H1 (cell line): ENCODE results near the gene SPARCL1. TPM values are rescaled to one million over a fixed set of nuclear protein-coding genes. Genes with fewer than 3 reads are reported as not detected.

Source experiments
- CTCF ChIA-PET: fragments of 300-600 bp; sonication (Branson Sonifier 250); formaldehyde crosslinking; loops from one replicate; lab custom pipeline; 2021; ENCODE audit not compliant: partially characterized antibody; lab: Charles Lee
- POLR2A ChIA-PET: fragments of 300-600 bp; sonication (Branson Sonifier 250); formaldehyde crosslinking; loops from one replicate; lab custom pipeline; 2021; ENCODE audit warnings: inconsistent platforms; ENCODE audit not compliant: partially characterized antibody; lab: Charles Lee
- DNase-seq, 2 experiments: peaks; one replicate each; pipeline versions ENCODE4 v3.0.0 to v3.0.0-alpha.2; 2010 to 2022; ENCODE audit warnings: low spot score in 2 of 2, low read depth in 1 of 2, mixed read lengths in 1 of 2
- FAIRE-seq: peaks from 2 replicates; lab custom pipeline; 2011; peaks lifted over from hg19 to GRCh38; lab: Jason Lieb, UNC
- H2AFZ ChIP-seq: 2 replicates; pipeline ENCODE4 v1.8.1; 2012; ENCODE audit warnings: low read length, inconsistent platforms
- H2AK5ac ChIP-seq: 2 replicates; pipeline ENCODE4 v1.6.1; 2013; ENCODE audit warnings: low read depth, low read length
- H2BK120ac ChIP-seq: replicated peaks from 2 replicates; pipeline ENCODE3; 2013; ENCODE audit warnings: low read depth, low read length, inconsistent platforms
- H2BK12ac ChIP-seq: 2 replicates; pipeline ENCODE4 v1.6.1; 2013; ENCODE audit warnings: low read depth, low read length
- H2BK15ac ChIP-seq: 2 replicates; pipeline ENCODE4 v1.6.1; 2013; ENCODE audit warnings: low read length
- H2BK20ac ChIP-seq: 2 replicates; pipeline ENCODE4 v1.6.1; 2013; ENCODE audit warnings: low read length
- H2BK5ac ChIP-seq: 2 replicates; pipeline ENCODE4 v1.6.1; 2013; ENCODE audit warnings: low read depth, low read length
- H3K14ac ChIP-seq: 2 replicates; pipeline ENCODE4 v1.6.1; 2013; ENCODE audit warnings: inconsistent platforms; ENCODE audit not compliant: insufficient read length
- H3K18ac ChIP-seq: 2 replicates; pipeline ENCODE4 v1.6.1; 2013; ENCODE audit warnings: low read length; ENCODE audit errors: extremely low read depth
- H3K23ac ChIP-seq: 2 replicates; pipeline ENCODE4 v1.6.1; 2013; ENCODE audit warnings: inconsistent platforms; ENCODE audit not compliant: insufficient read length
- H3K23me2 ChIP-seq: 2 replicates; pipeline ENCODE4 v1.6.1; 2013; ENCODE audit warnings: low read depth, low read length
- H3K27ac ChIP-seq: 2 replicates; pipeline ENCODE4 v1.6.1; 2011; ENCODE audit warnings: low read depth, low read length, inconsistent platforms
- H3K27me3 ChIP-seq, 4 experiments: replicated peaks in 1 of 4; 1 replicate in 1 of 4; 2 replicates in 3 of 4; pipeline versions ENCODE4 v1.6.1 to v1.8.1; 2011 to 2013; ENCODE audit warnings: low read length in 3 of 4, mild to moderate bottlenecking in 3 of 4, inconsistent platforms in 2 of 4, mixed read lengths in 2 of 4, moderate library complexity in 1 of 4; ENCODE audit not compliant: control insufficient read depth in 3 of 4, insufficient read depth in 3 of 4; ENCODE audit errors: extremely low read depth in 1 of 4
- H3K36me3 ChIP-seq, 4 experiments: 2 replicates each; pipeline versions ENCODE4 v1.6.1 to v1.8.1; 2011 to 2013; ENCODE audit warnings: mild to moderate bottlenecking in 4 of 4, low read length in 3 of 4, moderate library complexity in 2 of 4, control low read depth in 1 of 4, inconsistent platforms in 1 of 4; ENCODE audit not compliant: insufficient read depth in 4 of 4, control insufficient read depth in 2 of 4
- H3K4ac ChIP-seq: replicated peaks from 2 replicates; pipeline ENCODE3; 2013; ENCODE audit warnings: low read length, low read depth, mixed read lengths, inconsistent platforms; ENCODE audit not compliant: insufficient read length
- H3K4me1 ChIP-seq, 4 experiments: replicated peaks in 1 of 4; 1 replicate in 1 of 4; 2 replicates in 3 of 4; pipeline versions ENCODE4 v1.6.1 to v1.8.1; 2011 to 2013; ENCODE audit warnings: low read length in 3 of 4, inconsistent platforms in 2 of 4, mixed read lengths in 1 of 4; ENCODE audit not compliant: insufficient read depth in 4 of 4, control insufficient read depth in 3 of 4
- H3K4me2 ChIP-seq, 2 experiments: 2 replicates each; pipeline versions ENCODE4 v1.6.1 to v1.8.1; 2011 to 2013; ENCODE audit warnings: low read depth in 2 of 2, low read length in 2 of 2, control low read depth in 1 of 2, inconsistent platforms in 1 of 2, mild to moderate bottlenecking in 1 of 2; ENCODE audit not compliant: insufficient read depth in 1 of 2
- H3K4me3 ChIP-seq, 4 experiments: fragments of 200-600, 300-600 bp in 1 of 4; sonication (generic), shearing (Covaris generic), sonication (Bioruptor Twin) in 1 of 4; 2 replicates each; pipeline versions ENCODE4 v1.5.1 to v1.8.1; 2011 to 2016; ENCODE audit warnings: low read length in 4 of 4, low read depth in 3 of 4, control low read depth in 2 of 4, inconsistent platforms in 2 of 4, mild to moderate bottlenecking in 2 of 4, mixed read lengths in 1 of 4, moderate library complexity in 1 of 4; ENCODE audit not compliant: insufficient read depth in 2 of 4; ENCODE audit errors: extremely low read depth in 1 of 4
- H3K56ac ChIP-seq: replicated peaks from 2 replicates; pipeline ENCODE3; 2013; ENCODE audit warnings: low read depth, mild to moderate bottlenecking, mixed read lengths, low read length, inconsistent platforms; ENCODE audit not compliant: insufficient read length
- H3K79me1 ChIP-seq: 2 replicates; pipeline ENCODE4 v1.6.1; 2013; ENCODE audit warnings: low read depth, low read length, control low read depth
- H3K79me2 ChIP-seq, 2 experiments: 2 replicates each; pipeline versions ENCODE4 v1.6.1 to v1.8.1; 2012 to 2013; ENCODE audit warnings: low read length in 2 of 2, mild to moderate bottlenecking in 2 of 2, inconsistent platforms in 1 of 2; ENCODE audit not compliant: insufficient read depth in 2 of 2, control insufficient read depth in 1 of 2
- H3K9ac ChIP-seq, 4 experiments: replicated peaks in 1 of 4; 1 replicate in 1 of 4; 2 replicates in 3 of 4; pipeline versions ENCODE4 v1.6.1 to v1.8.1; 2011 to 2013; ENCODE audit warnings: low read depth in 3 of 4, low read length in 3 of 4, control low read depth in 2 of 4, mild to moderate bottlenecking in 2 of 4, moderate library complexity in 2 of 4, inconsistent platforms in 1 of 4; ENCODE audit errors: extremely low read depth in 1 of 4
- H3K9me3 ChIP-seq, 2 experiments: 2 replicates each; pipeline versions ENCODE4 v1.6.1 to v1.8.1; 2012 to 2013; ENCODE audit warnings: mild to moderate bottlenecking in 2 of 2, moderate library complexity in 2 of 2, control low read depth in 1 of 2, inconsistent platforms in 1 of 2, low read depth in 1 of 2, low read length in 1 of 2, mixed read lengths in 1 of 2; ENCODE audit not compliant: insufficient read depth in 2 of 2
- H4K20me1 ChIP-seq, 2 experiments: replicated peaks in 1 of 2; 2 replicates each; pipeline versions ENCODE3 to v1.8.1; 2011 to 2013; ENCODE audit warnings: inconsistent platforms in 2 of 2, low read length in 2 of 2, mild to moderate bottlenecking in 1 of 2; ENCODE audit not compliant: insufficient read depth in 2 of 2, control insufficient read depth in 1 of 2
- H4K5ac ChIP-seq: 2 replicates; pipeline ENCODE4 v1.6.1; 2013; ENCODE audit warnings: low read length, low read depth, mixed read lengths, inconsistent platforms; ENCODE audit not compliant: insufficient read length
- H4K8ac ChIP-seq: 2 replicates; pipeline ENCODE4 v1.8.0; 2013; ENCODE audit warnings: mild to moderate bottlenecking, moderate library complexity, low read length, inconsistent platforms; ENCODE audit not compliant: insufficient read depth; ENCODE audit errors: extremely low read depth
- H4K91ac ChIP-seq: replicated peaks from 2 replicates; pipeline ENCODE3; 2013; ENCODE audit warnings: low read length, mixed read lengths, inconsistent platforms; ENCODE audit not compliant: insufficient read length
- BCL11A ChIP-seq, 2 experiments: IDR thresholded peaks; one replicate each; pipeline ENCODE4 v1.6.1; 2011; ENCODE audit warnings: low read depth in 2 of 2, low read length in 2 of 2, mild to moderate bottlenecking in 2 of 2
- JUND ChIP-seq: IDR thresholded peaks from 2 replicates; pipeline ENCODE4 v1.6.1; 2011; ENCODE audit warnings: mild to moderate bottlenecking, improper control_type of control experiment, low read length
- KDM1A ChIP-seq: fragments of 200-600, 300-600 bp; sonication (generic); IDR thresholded peaks from 2 replicates; pipeline ENCODE4 v1.7.1; 2016; ENCODE audit warnings: mild to moderate bottlenecking, low read length, borderline replicate concordance
- NRF1 ChIP-seq: IDR thresholded peaks from 2 replicates; pipeline ENCODE4 v1.6.1; 2011; ENCODE audit warnings: mild to moderate bottlenecking, low read depth, low read length, improper control_type of control experiment
- POU5F1 ChIP-seq: IDR thresholded peaks from 2 replicates; pipeline ENCODE4 v1.6.1; 2011; ENCODE audit warnings: low read depth, mild to moderate bottlenecking, low read length, moderate library complexity
- RFX5 ChIP-seq: IDR thresholded peaks from 2 replicates; pipeline ENCODE4 v1.6.1; 2011; ENCODE audit warnings: low read depth, low read length, improper control_type of control experiment, borderline replicate concordance
- RNF2 ChIP-seq: fragments of 200-900, 300-1000 bp; sonication (generic); IDR thresholded peaks from 2 replicates; pipeline ENCODE4 v1.7.1; 2016; ENCODE audit warnings: borderline replicate concordance, low read depth, mild to moderate bottlenecking, antibody characterized with exemption, low read length; ENCODE audit not compliant: poor library complexity, severe bottlenecking; ENCODE audit errors: missing control alignments
- SIRT6 ChIP-seq: IDR thresholded peaks from one replicate; pipeline ENCODE4 v1.7.1; 2012; ENCODE audit warnings: low read length, inconsistent platforms
- SIX5 ChIP-seq: IDR thresholded peaks from 2 replicates; pipeline ENCODE4 v1.6.1; 2011; ENCODE audit warnings: mild to moderate bottlenecking, low read depth, low read length
- SP2 ChIP-seq: IDR thresholded peaks from 2 replicates; pipeline ENCODE4 v1.6.1; 2012; ENCODE audit warnings: mild to moderate bottlenecking, low read length, inconsistent platforms
- WGBS, 2 experiments: shearing (Covaris generic) in 1 of 2; methylation state at CpG; one replicate each; pipeline versions ENCODE4 v1.1.6 to v1.1.7; 2013 to 2015; ENCODE audit warnings: low lambda C conversion rate in 2 of 2, mixed read lengths in 2 of 2, inconsistent platforms in 1 of 2, low coverage in 1 of 2, missing lambda C conversion rate in 1 of 2; ENCODE audit not compliant: insufficient replicate concordance in 2 of 2, insufficient coverage in 1 of 2, insufficient read length in 1 of 2; ENCODE audit errors: extremely low coverage in 1 of 2, missing lambda C conversion rate in 1 of 2; 5-methylcytosine and 5-hydroxymethylcytosine counted together
- polyA plus RNA-seq, 7 experiments: library from polyadenylated mRNA; depleted of rRNA in 3 of 7; stranded (reverse) in 5 of 7; unstranded in 2 of 7; fragments of >200 nt in 5 of 7; fragments of 200-250 nt in 2 of 7; gene quantifications; 1 replicate in 5 of 7; 2 replicates in 1 of 7; 4 replicates in 1 of 7; pipeline versions ENCODE4 v1.2.1 to v1.2.3, GENCODE V29; 2011 to 2013; ENCODE audit warnings: missing spikeins in 2 of 7, mixed read lengths in 2 of 7
- total RNA-seq: library from RNA; stranded (reverse); fragmentation: NEBNext Ultra II Directional; extraction: Animal tissue kit (Norgen Biotek cat#: 25700); gene quantifications from 2 replicates; pipeline ENCODE4 v1.2.1, GENCODE V29; 2021
- TF ChIP-seq, protein P1 (sequence below): IDR thresholded peaks from 2 replicates; pipeline ENCODE4 v1.6.1; 2012; ENCODE audit warnings: inconsistent platforms

The SPARCL1 gene
- total and polyA plus RNA-seq, 2 of the 8 experiments (the other 6 are each of a cell fraction or from before 2014, with no cell fraction given), result 0.48 to 0.51 TPM

DNA sequence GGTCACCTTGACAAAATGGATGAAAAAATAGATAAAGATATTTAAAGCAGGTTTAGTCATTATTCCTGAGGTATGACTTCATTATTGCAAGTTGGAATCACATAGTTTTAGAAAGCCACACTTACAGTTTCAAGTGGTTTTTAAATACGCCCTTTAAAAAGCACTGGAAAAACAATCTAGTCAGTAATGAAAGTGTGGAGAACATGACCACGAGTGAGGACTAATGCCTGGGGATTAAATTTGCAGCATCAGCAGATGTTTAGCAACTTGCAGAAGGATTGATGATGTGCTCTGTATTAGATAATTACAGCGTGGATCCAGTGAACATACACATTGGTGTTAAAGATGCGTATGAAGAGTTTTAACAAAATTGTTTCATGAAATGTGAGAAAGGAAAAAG is 5.9 kb downstream of the SPARCL1 start:
- no peak overlapping the region for H4K8ac ChIP-seq
- H3K27ac ChIP-seq, result no peak overlapping the region
- H2BK15ac ChIP-seq, result no peak overlapping the region
- H2AFZ ChIP-seq, result no peak overlapping the region
- H2BK120ac ChIP-seq, result no peak overlapping the region
- no peaks in the 10 kb centered on the region; the same call in 1 of the 2 replicates for H3K23me2 ChIP-seq
- H3K4me1 ChIP-seq, result peaks cover 2 to 8% (median 6%) of the 10 kb centered on the region in 4 experiments; a peak in 5 of 7 replicates
- ChIA-PET CTCF (interaction anchor here (0.6 kb wide), 1 partner anchor 31 kb away, joined by 4 read pairs; no protein-coding TSS in a partner anchor), POLR2A (no interaction called here)
- H3K56ac ChIP-seq, result no peak overlapping the region
- H4K91ac ChIP-seq, result no peak overlapping the region
- no peaks in the 10 kb centered on the region; a peak in 2 of 7 replicates for H3K27me3 ChIP-seq
- no peak overlapping the region for H3K14ac ChIP-seq
- H2AK5ac ChIP-seq, result no peak overlapping the region
- peaks cover 4 to 11% of the 10 kb centered on the region in 2 experiments; a peak in 2 of 4 replicates for H3K9me3 ChIP-seq
- 91% methylated on average over 4 of the region's 4 CpGs; no CpG with 5 or more reads in 1 of the 2 experiments for WGBS, 2 experiments
- no peaks in the 10 kb centered on the region for H3K79me2 ChIP-seq
- H3K36me3 ChIP-seq, result no peaks in the 10 kb centered on the region; a peak in 1 of 8 replicates
- H3K79me1 ChIP-seq, result no peaks in the 10 kb centered on the region
- H3K18ac ChIP-seq, result no peak overlapping the region
- H3K4me2 ChIP-seq, result no peak overlapping the region
- H3K9ac ChIP-seq, result no peak overlapping the region
- no peak overlapping the region for H2BK12ac ChIP-seq
- FAIRE-seq, result no peak
- no peak overlapping the region for H3K23ac ChIP-seq
- H2BK5ac ChIP-seq, result no peak overlapping the region
- H4K20me1 ChIP-seq, result no peaks in the 10 kb centered on the region
- H3K4me3 ChIP-seq, result no peak overlapping the region
- H4K5ac ChIP-seq, result no peak overlapping the region
- H3K4ac ChIP-seq, result no peak overlapping the region
- no peak overlapping the region for H2BK20ac ChIP-seq
- no peak for DNase-seq
- TF ChIP-seq JUND, result no peak
- TF ChIP-seq RNF2, result no peak
- no peak for TF ChIP-seq BCL11A (IDR thresholded peaks at IDR 0.05; ENCODE audit: low read depth in 2 of 2, low read length in 2 of 2)
- TF ChIP-seq SIRT6, result no peak
- TF ChIP-seq SP2, result no peak
- TF ChIP-seq RFX5, result no peak
- TF ChIP-seq NRF1, result no peak
- TF ChIP-seq, protein P1, sequence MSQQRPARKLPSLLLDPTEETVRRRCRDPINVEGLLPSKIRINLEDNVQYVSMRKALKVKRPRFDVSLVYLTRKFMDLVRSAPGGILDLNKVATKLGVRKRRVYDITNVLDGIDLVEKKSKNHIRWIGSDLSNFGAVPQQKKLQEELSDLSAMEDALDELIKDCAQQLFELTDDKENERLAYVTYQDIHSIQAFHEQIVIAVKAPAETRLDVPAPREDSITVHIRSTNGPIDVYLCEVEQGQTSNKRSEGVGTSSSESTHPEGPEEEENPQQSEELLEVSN, result no peak
- no peak for TF ChIP-seq KDM1A
- TF ChIP-seq SIX5, result no peak
- TF ChIP-seq POU5F1, result no peak
